Panc1 (cell line): ENCODE results near the gene CAD.

Source experiments
- POLR2AphosphoS5 ChIP-seq: IDR thresholded peaks from 2 replicates; pipeline ENCODE4 v1.6.1; 2012; ENCODE audit warnings: mild to moderate bottlenecking, low read depth, low read length, moderate library complexity
- SIN3A ChIP-seq: IDR thresholded peaks from 2 replicates; pipeline ENCODE4 v1.6.1; 2012; ENCODE audit warnings: low read depth, mild to moderate bottlenecking, low read length, moderate library complexity, borderline replicate concordance; ENCODE audit not compliant: insufficient read depth
- TCF7L2 ChIP-seq: IDR thresholded peaks from 2 replicates; pipeline ENCODE4 v1.6.1; 2011; ENCODE audit warnings: mild to moderate bottlenecking, low read depth, low read length, inconsistent platforms
- TF ChIP-seq, protein P1 (sequence below): fragments of 450-650 bp; IDR thresholded peaks from 2 replicates; pipeline ENCODE4 v1.5.1; 2017; ENCODE audit warnings: mild to moderate bottlenecking
- TF ChIP-seq, protein P2 (sequence below), 2 experiments: IDR thresholded peaks; 2 replicates each; pipeline ENCODE4 v1.6.1; 2011 to 2012; ENCODE audit warnings: low read depth in 2 of 2, control low read depth in 1 of 2, low read length in 1 of 2, mild to moderate bottlenecking in 1 of 2, moderate library complexity in 1 of 2; ENCODE audit not compliant: insufficient read depth in 1 of 2

DNA sequence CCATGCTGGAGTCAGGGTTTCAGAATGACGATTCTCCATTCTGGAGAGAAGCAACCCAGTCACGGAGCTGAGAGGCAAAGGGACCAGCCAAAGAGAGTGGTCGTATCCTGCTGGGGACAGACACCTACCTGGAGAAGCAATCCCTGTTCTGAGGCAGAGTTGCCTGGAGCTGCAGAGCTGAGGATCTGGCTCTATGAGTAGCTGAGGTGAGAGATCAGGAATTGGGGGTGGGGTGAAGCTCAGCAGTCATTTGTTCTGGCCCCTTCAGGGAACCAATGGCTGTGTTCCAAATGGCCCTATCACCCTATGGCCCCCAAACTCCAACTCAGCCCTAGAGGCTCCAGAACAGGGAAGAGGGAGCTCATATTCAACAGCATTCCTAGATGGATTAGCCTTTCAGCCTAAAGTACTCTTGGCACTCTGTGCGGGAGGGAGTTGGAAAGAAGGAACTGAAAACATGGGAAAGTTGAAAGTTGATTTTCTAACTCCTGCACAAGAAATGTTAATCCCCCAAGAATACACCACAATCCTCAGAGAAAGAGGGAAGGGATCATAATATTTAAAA lies 8.6 kb upstream of the CAD start:
- TF ChIP-seq, protein P1, sequence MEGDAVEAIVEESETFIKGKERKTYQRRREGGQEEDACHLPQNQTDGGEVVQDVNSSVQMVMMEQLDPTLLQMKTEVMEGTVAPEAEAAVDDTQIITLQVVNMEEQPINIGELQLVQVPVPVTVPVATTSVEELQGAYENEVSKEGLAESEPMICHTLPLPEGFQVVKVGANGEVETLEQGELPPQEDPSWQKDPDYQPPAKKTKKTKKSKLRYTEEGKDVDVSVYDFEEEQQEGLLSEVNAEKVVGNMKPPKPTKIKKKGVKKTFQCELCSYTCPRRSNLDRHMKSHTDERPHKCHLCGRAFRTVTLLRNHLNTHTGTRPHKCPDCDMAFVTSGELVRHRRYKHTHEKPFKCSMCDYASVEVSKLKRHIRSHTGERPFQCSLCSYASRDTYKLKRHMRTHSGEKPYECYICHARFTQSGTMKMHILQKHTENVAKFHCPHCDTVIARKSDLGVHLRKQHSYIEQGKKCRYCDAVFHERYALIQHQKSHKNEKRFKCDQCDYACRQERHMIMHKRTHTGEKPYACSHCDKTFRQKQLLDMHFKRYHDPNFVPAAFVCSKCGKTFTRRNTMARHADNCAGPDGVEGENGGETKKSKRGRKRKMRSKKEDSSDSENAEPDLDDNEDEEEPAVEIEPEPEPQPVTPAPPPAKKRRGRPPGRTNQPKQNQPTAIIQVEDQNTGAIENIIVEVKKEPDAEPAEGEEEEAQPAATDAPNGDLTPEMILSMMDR, result no peak
- TF ChIP-seq POLR2AphosphoS5 (no peak), SIN3A (no peak), TCF7L2 (no peak)
- TF ChIP-seq, protein P2, sequence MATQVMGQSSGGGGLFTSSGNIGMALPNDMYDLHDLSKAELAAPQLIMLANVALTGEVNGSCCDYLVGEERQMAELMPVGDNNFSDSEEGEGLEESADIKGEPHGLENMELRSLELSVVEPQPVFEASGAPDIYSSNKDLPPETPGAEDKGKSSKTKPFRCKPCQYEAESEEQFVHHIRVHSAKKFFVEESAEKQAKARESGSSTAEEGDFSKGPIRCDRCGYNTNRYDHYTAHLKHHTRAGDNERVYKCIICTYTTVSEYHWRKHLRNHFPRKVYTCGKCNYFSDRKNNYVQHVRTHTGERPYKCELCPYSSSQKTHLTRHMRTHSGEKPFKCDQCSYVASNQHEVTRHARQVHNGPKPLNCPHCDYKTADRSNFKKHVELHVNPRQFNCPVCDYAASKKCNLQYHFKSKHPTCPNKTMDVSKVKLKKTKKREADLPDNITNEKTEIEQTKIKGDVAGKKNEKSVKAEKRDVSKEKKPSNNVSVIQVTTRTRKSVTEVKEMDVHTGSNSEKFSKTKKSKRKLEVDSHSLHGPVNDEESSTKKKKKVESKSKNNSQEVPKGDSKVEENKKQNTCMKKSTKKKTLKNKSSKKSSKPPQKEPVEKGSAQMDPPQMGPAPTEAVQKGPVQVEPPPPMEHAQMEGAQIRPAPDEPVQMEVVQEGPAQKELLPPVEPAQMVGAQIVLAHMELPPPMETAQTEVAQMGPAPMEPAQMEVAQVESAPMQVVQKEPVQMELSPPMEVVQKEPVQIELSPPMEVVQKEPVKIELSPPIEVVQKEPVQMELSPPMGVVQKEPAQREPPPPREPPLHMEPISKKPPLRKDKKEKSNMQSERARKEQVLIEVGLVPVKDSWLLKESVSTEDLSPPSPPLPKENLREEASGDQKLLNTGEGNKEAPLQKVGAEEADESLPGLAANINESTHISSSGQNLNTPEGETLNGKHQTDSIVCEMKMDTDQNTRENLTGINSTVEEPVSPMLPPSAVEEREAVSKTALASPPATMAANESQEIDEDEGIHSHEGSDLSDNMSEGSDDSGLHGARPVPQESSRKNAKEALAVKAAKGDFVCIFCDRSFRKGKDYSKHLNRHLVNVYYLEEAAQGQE (IDR thresholded peaks at IDR 0.05; ENCODE audit: insufficient read depth in 1 of 2, low read depth in 2 of 2, low read length in 1 of 2), result no peak
